Stimulated activated CD4-positive, alpha-beta T cell treated with anti-CD3 and anti-CD28 coated beads, Interleukin-15, amount 100 ng/mL, for 1 hour (primary cell): ENCODE results near the gene RENBP.

Source experiments
- DNase-seq, 2 donors: peaks; one replicate each; pipeline ENCODE4 v3.0.0-alpha.2; 2020; ENCODE audit warnings: low read depth in 1 of 2, low spot score in 1 of 2

Gene RENBP

GRCh38 chrX:153971124-153971449, 26.6 kb upstream of the RENBP start:
- DNase-seq = peak; percentile 68 to 75

GRCh38 chrX:153970357-153971123, 26.1 kb upstream of the RENBP start:
- no peak for DNase-seq

GRCh38 chrX:153969904-153970356, 25.5 kb upstream of the RENBP start:
- no peak for DNase-seq

GRCh38 chrX:153969125-153969903, 24.9 kb upstream of the RENBP start:
- DNase-seq = no peak

- no peak for DNase-seq
Observed at GRCh38 chrX:153968754-153969124, 24.3 kb upstream of the RENBP start.

GRCh38 chrX:153968255-153968654, 23.8 kb upstream of the RENBP start:
- DNase-seq = no peak

- no peak for DNase-seq
Observed at GRCh38 chrX:153967536-153968224, 23.2 kb upstream of the RENBP start.

- DNase-seq = peak in 1 of 2 donors; percentile 39
Observed at GRCh38 chrX:153966841-153967535, 22.5 kb upstream of the RENBP start.

GRCh38 chrX:153966283-153966688, 21.8 kb upstream of the RENBP start:
- no peak for DNase-seq

GRCh38 chrX:153965406-153965805, 21.0 kb upstream of the RENBP start:
- DNase-seq = no peak

- no peak for DNase-seq
Observed at GRCh38 chrX:153964105-153964504, 19.7 kb upstream of the RENBP start.

GRCh38 chrX:153963546-153963945, 19.1 kb upstream of the RENBP start:
- no peak for DNase-seq

- no peak for DNase-seq
Observed at GRCh38 chrX:153961292-153961691, 16.8 kb upstream of the RENBP start.

GRCh38 chrX:153960786-153961185, 16.3 kb upstream of the RENBP start:
- no peak for DNase-seq

- DNase-seq = no peak
Observed at GRCh38 chrX:153960077-153960476, 15.6 kb upstream of the RENBP start.

GRCh38 chrX:153959649-153960048, 15.2 kb upstream of the RENBP start:
- no peak for DNase-seq

GRCh38 chrX:153958605-153959004, 14.2 kb upstream of the RENBP start:
- DNase-seq = no peak

GRCh38 chrX:153957224-153957623, 12.8 kb upstream of the RENBP start:
- no peak for DNase-seq

- no peak for DNase-seq
Observed at GRCh38 chrX:153956044-153956907, 11.8 kb upstream of the RENBP start.

- no peak for DNase-seq
Observed at GRCh38 chrX:153955228-153955732, 10.8 kb upstream of the RENBP start.
